Uterus (tissue), 4 donors: ENCODE data around the gene RAB8A. TPM values are rescaled to one million over a fixed set of nuclear protein-coding genes. Genes with fewer than 3 reads are reported as not detected.

Experiments used
- DNase-seq, 2 donors: peaks; one replicate each; pipeline ENCODE4 v3.0.0-alpha.2; 2019 to 2020
- H3K27ac ChIP-seq, 2 donors: fragments of 200-600 bp; sonication (generic); 1 replicate in 1 of 2; 2 replicates in 1 of 2; pipeline ENCODE4 v1.5.1; 2016 to 2018
- H3K27me3 ChIP-seq, 2 donors: fragments of 200-600 bp; sonication (generic); one replicate each; pipeline ENCODE4 v1.5.1; 2018 to 2019; ENCODE audit warnings: control low read depth in 1 of 2
- H3K36me3 ChIP-seq, 2 donors: fragments of 200-600 bp; sonication (generic); one replicate each; pipeline ENCODE4 v1.5.1; 2019; ENCODE audit warnings: control low read depth in 1 of 2
- H3K4me1 ChIP-seq, 2 donors: fragments of 200-600 bp; sonication (generic); one replicate each; pipeline ENCODE4 v1.5.1; 2018 to 2019; ENCODE audit warnings: control low read depth in 1 of 2
- H3K4me3 ChIP-seq, 2 donors: fragments of 200-600 bp; sonication (generic); 1 replicate in 1 of 2; 2 replicates in 1 of 2; pipeline ENCODE4 v1.5.1; 2018 to 2019; ENCODE audit warnings: mild to moderate bottlenecking in 1 of 2
- H3K9me3 ChIP-seq, 2 donors: fragments of 200-600 bp; sonication (generic); one replicate each; pipeline ENCODE4 v1.5.1; 2019; ENCODE audit warnings: control low read depth in 1 of 2
- CTCF ChIP-seq, 4 experiments: fragments of 200-600 bp in 2 of 4; fragments of 450-650 bp in 2 of 4; sonication (generic) in 2 of 4; IDR thresholded peaks; one replicate each; pipeline ENCODE4 v1.5.1; 2016 to 2019; ENCODE audit warnings: antibody characterized with exemption in 4 of 4, mild to moderate bottlenecking in 2 of 4, moderate library complexity in 1 of 4
- POLR2A ChIP-seq, 2 donors: fragments of 450-650 bp; IDR thresholded peaks; one replicate each; pipeline ENCODE4 v1.6.1; 2016; ENCODE audit warnings: antibody characterized with exemption in 2 of 2, mild to moderate bottlenecking in 1 of 2, moderate library complexity in 1 of 2
- intact Hi-C: fragments of 100-400 bp; cut with DNase I; formaldehyde crosslinking; loops from one replicate; pipeline ENCODE4 v1.15.1; 2023; ENCODE audit warnings: low total_unique reads
- total RNA-seq, 4 donors: library from RNA; depleted of rRNA in 3 of 4; stranded (reverse); fragments of >200 nt in 3 of 4; gene quantifications; one replicate each; pipeline versions ENCODE4 v1.1.0 to v1.2.4, GENCODE V29; 2014 to 2023
- donor health status: DM: yes; HTN: yes; CAD: no.

The RAB8A gene
- total RNA-seq, 4 donors from 2014 or later, result 13.3 to 67.4 (median 40.7) TPM

DNA sequence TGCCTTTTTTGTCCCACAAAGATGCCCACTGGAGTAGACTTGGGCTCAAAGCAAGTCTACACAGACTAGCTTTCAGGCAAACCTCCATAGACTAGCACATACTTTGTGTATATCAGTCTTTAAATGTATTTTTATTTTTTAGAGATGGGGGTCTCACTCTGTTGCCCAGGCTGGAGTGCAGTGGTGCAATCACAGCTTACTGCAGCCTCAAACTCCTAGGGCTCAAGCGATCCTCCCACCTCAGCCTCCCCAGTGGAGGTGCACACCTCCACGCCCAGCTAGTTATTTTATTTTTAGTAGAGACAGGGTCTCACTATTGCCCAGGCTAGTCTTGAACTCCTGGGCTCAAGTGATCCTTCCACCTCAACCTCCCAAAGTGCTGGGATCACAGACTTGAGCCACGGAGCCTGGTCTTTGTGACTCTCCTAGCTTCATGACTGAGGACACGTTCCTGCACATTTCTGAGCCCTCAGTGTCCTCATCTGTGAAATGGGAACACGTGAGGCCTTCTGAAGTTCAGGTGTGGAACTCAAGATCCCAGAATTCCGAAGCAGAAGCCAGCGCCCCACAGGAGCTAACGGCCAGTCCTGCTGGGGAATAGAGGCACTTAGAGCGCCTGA is 40.5 kb upstream of the RAB8A start:
- Histone ChIP-seq H3K36me3 (no peaks in the 10 kb centered on the region), H3K4me3 (peak overlapping the region in 1 of 2 donors; percentile 53), H3K27me3 (no peaks in the 10 kb centered on the region), H3K27ac (peak overlapping the region; percentile 91 to 100), H3K9me3 (no peaks in the 10 kb centered on the region), H3K4me1 (peaks cover 0 to 8% of the 10 kb centered on the region in 2 donors)
- DNase-seq, result no peak
- intact Hi-C loops, result no loop called here
- no peak for TF ChIP-seq CTCF (IDR thresholded peaks at IDR 0.05)
- TF ChIP-seq POLR2A (IDR thresholded peaks at IDR 0.05), result peak in 1 of 2 donors; percentile 2

DNA sequence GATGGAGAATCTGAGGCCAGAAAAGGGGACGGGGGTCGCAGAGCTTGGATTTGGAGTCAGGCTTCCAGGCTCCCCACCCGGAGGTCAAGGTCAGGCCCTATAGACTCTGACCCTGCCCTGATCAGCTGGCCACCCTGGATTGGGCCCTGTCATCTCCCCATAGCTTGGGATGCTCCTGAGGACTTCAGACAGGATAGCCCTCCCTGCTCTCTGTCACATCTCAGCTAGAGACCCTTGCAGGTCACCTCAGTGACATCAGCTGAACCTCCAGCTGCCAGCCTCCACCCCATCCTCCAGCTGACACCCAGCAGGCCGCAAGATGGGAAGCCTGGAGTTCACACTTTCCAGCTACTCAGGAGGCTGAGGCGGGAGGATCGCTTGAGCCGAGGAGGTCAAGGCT is 38.2 kb upstream of the RAB8A start:
- no peaks in the 10 kb centered on the region for H3K27me3 ChIP-seq
- H3K27ac ChIP-seq, result peak overlapping the region; percentile 91 to 100
- intact Hi-C loops, result no loop called here
- no peak overlapping the region for H3K4me3 ChIP-seq
- H3K36me3 ChIP-seq, result no peaks in the 10 kb centered on the region
- H3K4me1 ChIP-seq, result no peaks in the 10 kb centered on the region
- no peak for DNase-seq
- no peaks in the 10 kb centered on the region for H3K9me3 ChIP-seq
- no peak for TF ChIP-seq POLR2A (IDR thresholded peaks at IDR 0.05)
- TF ChIP-seq CTCF (IDR thresholded peaks at IDR 0.05), result no peak

DNA sequence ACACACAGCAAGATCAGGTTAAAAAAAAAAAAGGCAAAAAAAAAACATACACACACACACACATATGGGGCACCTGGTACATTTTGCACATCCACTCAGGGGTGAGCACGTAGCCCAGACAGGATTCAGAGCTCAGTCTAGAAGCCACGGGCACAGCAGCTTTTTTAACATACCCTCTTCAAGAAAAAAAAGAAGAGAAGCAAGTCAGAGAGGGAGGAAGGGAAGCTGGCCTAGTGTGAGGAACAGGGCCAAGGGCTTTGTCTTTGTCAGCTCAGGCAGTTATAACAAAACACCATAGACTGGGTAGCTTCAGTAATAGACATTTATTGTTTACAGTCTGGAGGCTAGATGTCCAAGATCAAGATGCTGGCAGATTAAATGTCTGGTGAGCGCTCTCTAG is 37.7 kb upstream of the RAB8A start:
- Histone ChIP-seq H3K9me3 (no peaks in the 10 kb centered on the region), H3K36me3 (no peaks in the 10 kb centered on the region), H3K27ac (peak overlapping the region; percentile 100), H3K4me1 (no peaks in the 10 kb centered on the region), H3K27me3 (no peaks in the 10 kb centered on the region), H3K4me3 (no peak overlapping the region)
- TF ChIP-seq CTCF (IDR thresholded peaks at IDR 0.05), result no peak
- TF ChIP-seq POLR2A (IDR thresholded peaks at IDR 0.05), result no peak
- intact Hi-C loops, result no loop called here
- DNase-seq, result no peak

DNA sequence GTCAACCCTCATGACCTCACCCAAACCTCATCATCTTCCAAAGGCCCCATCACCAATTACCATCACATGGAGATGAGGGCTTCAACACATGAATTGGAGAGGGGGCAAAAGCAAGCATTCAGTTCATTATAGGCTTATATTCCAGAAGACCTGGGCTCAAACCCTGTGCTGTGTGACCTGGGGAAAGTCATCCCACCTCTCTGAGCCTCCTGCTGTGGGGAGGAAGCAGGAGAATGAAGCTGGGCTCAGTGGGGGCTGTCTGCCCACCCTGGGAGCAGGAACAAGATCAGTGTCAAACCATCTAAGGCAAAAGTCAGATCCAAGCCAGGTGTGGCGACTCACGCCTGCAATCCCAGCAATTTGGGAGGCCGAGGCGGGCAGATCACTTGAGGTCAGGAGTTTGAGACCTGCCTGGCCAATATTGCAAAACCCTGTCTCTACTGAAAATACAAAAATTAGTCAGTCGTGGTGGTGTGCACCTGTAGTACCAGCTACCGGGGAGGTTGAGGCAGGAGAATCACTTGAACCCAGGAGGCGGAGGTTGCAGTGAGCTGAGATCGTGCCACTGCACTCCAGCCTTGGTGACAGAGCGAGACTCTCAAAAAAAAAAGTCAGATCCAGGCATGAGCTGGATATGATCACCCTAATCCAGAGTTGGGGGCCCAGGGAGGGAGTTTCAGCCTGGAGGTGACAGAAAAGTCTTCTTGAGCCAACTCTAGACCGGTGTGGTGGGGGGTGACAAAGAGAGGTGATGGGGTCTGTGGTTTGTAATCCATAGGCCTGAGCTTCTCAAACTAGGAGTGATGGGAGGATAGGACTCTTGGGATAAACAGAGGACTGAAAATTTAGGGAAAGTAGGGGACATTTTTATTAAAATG is 37.0 kb upstream of the RAB8A start:
- Histone ChIP-seq H3K9me3 (no peaks in the 10 kb centered on the region), H3K4me3 (no peak overlapping the region), H3K27ac (peak overlapping the region; percentile 100), H3K27me3 (no peaks in the 10 kb centered on the region), H3K36me3 (no peaks in the 10 kb centered on the region), H3K4me1 (peaks cover 0 to 2% of the 10 kb centered on the region in 2 donors)
- intact Hi-C loops, result no loop called here
- TF ChIP-seq POLR2A (IDR thresholded peaks at IDR 0.05) (no peak), CTCF (IDR thresholded peaks at IDR 0.05) (no peak)
- no peak for DNase-seq
